Measurements from ENCODE around the gene COX18. TPM values are rescaled to one million over a fixed set of nuclear protein-coding genes. Genes with fewer than 3 reads are reported as not detected.

COX18 gene
- polyA plus RNA-seq, 3 donors, result 15.3 to 17.8 (median 15.8) TPM

DNA sequence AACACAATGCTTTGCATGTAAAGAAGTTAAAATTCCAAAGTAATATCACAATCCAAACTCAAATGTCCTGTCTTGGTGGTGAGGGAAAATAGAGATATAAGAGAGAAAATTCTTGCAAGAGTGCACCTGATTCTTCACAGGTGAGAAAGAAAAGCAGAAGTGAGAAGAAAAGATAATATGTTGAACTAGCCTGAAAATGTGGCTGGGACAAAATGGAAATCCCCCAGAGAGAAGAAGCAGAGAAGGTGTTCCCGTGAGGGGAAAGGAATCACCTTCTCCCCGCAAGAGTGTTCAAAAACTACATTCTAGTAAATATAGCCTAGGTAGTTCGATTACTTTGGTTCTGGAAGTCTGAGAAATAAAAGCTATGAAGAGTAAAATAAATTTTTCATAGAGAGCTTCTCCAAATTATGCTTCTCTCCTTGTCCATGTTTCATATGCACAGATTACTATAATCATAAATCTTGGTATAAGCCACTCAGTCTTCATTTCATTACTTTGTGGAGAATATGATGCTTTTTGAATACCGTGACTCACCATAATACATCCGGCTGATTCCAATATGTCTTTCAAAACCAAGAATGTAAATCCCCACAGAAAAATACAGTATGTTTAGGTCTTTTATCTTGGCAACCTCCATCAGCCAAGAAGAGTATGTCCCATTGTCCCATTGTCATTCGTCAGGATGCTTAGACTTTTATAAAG is 63.1 kb downstream of the COX18 start:
- no peak for DNase-seq (ENCODE audit: extremely low read depth in 1 of 11, low read depth in 9 of 11, low spot score in 4 of 11)

- DNase-seq (ENCODE audit: extremely low read depth in 1 of 11, low read depth in 9 of 11, low spot score in 4 of 11), result no peak
Observed at GRCh38 chr4:73005514-73005913, 64.0 kb downstream of the COX18 start.

Other genes with a start within 250 kb of the COX18 start
- 10 to 100 TPM; 71.5 to 81.6 (median 75.5) TPM for gene ANKRD17, start 189.1 kb upstream of the COX18 start, polyA plus RNA-seq (ENCODE audit: insufficient read length in 3 of 3)